EH (cell line): ENCODE data around the gene RASL10B.

ENCODE experiments used
- DNase-seq: peaks from one replicate; pipeline ENCODE4 v3.0.0-alpha.2; 2015; ENCODE audit warnings: low read depth

Gene RASL10B

GRCh38 chr17:35717475-35717874, 14.0 kb upstream of the RASL10B start:
- no peak for DNase-seq

GRCh38 chr17:35723735-35724134, 7.7 kb upstream of the RASL10B start:
- no peak for DNase-seq

- no peak for DNase-seq
Observed at GRCh38 chr17:35725058-35725457, 6.4 kb upstream of the RASL10B start.

- DNase-seq: peak; percentile 53
Observed at GRCh38 chr17:35725802-35726126, 5.7 kb upstream of the RASL10B start.

GRCh38 chr17:35726127-35726952, 5.1 kb upstream of the RASL10B start:
- peak; percentile 98 for DNase-seq

GRCh38 chr17:35726953-35727460, 4.4 kb upstream of the RASL10B start:
- DNase-seq: no peak

- DNase-seq: no peak
Observed at GRCh38 chr17:35727635-35728034, 3.8 kb upstream of the RASL10B start.

GRCh38 chr17:35728551-35728950, 2.9 kb upstream of the RASL10B start:
- DNase-seq: no peak

GRCh38 chr17:35729405-35729833, 2.0 kb upstream of the RASL10B start:
- no peak for DNase-seq

- DNase-seq: peak; percentile 43
Observed at GRCh38 chr17:35730400-35731005, 936 bp upstream of the RASL10B start.

GRCh38 chr17:35731917-35732805, 722 bp downstream of the RASL10B start:
- no peak for DNase-seq

GRCh38 chr17:35732806-35733136, 1.3 kb downstream of the RASL10B start:
- DNase-seq: no peak

- no peak for DNase-seq
Observed at GRCh38 chr17:35733366-35733765, 1.9 kb downstream of the RASL10B start.

GRCh38 chr17:35734396-35734795, 3.0 kb downstream of the RASL10B start:
- no peak for DNase-seq

- no peak for DNase-seq
Observed at GRCh38 chr17:35735036-35735805, 3.8 kb downstream of the RASL10B start.

- no peak for DNase-seq
Observed at GRCh38 chr17:35736236-35736635, 4.8 kb downstream of the RASL10B start.

GRCh38 chr17:35738519-35739133, 7.2 kb downstream of the RASL10B start:
- DNase-seq: no peak

- no peak for DNase-seq
Observed at GRCh38 chr17:35740216-35740615, 8.8 kb downstream of the RASL10B start.

GRCh38 chr17:35740997-35741931, 9.8 kb downstream of the RASL10B start:
- DNase-seq: no peak

GRCh38 chr17:35742496-35742895, 11.1 kb downstream of the RASL10B start:
- DNase-seq: no peak
